ENCODE measurements around the gene KDM4C. TPM values are rescaled to one million over a fixed set of nuclear protein-coding genes. Genes with fewer than 3 reads are reported as not detected.

KDM4C gene
- total and polyA plus RNA-seq, 12 donors: 6.1 to 18.2 (median 14.6) TPM

DNA sequence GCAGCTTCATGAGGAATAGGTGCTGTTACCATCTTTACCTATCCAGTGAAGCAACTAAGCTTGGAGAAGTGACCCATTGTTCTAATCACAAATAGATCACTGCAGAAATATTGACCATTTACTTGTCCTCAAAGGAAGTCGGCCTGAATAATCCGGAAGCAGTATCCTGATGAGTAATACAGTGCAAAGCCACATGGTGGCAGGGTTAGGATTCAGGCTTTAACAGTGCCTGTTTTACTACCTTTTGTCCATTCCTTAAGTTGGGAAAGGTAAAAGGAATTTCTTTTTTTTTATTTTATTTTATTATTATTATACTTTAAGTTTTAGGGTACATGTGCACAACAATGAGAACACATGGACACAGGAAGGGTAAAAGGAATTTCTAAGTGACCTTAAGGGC is 336.3 kb downstream of the KDM4C start:
- intact Hi-C loops (cut with DNase I): loop anchor here in 1 of 10 donors (10.0 kb wide), 1 partner anchor 441 kb away; no protein-coding TSS in a partner anchor
- DNase-seq (no peak), ATAC-seq (peak in 1 of 8 donors; percentile 39)
- TF ChIP-seq, protein P1, sequence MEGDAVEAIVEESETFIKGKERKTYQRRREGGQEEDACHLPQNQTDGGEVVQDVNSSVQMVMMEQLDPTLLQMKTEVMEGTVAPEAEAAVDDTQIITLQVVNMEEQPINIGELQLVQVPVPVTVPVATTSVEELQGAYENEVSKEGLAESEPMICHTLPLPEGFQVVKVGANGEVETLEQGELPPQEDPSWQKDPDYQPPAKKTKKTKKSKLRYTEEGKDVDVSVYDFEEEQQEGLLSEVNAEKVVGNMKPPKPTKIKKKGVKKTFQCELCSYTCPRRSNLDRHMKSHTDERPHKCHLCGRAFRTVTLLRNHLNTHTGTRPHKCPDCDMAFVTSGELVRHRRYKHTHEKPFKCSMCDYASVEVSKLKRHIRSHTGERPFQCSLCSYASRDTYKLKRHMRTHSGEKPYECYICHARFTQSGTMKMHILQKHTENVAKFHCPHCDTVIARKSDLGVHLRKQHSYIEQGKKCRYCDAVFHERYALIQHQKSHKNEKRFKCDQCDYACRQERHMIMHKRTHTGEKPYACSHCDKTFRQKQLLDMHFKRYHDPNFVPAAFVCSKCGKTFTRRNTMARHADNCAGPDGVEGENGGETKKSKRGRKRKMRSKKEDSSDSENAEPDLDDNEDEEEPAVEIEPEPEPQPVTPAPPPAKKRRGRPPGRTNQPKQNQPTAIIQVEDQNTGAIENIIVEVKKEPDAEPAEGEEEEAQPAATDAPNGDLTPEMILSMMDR (IDR thresholded peaks at IDR 0.05): peak in 7 of 9 donors; percentile 10 to 52 (median 45)
- Histone ChIP-seq H3K9me3 (peaks cover 0 to 6% (median 0%) of the 10 kb centered on the region in 11 donors), H3K27ac (no peak overlapping the region), H3K4me1 (peaks cover 0 to 15% (median 3%) of the 10 kb centered on the region in 9 donors), H3K27me3 (no peaks in the 10 kb centered on the region), H3K36me3 (peaks cover 0 to 4% (median 0%) of the 10 kb centered on the region in 9 donors), H3K4me3 (no peak overlapping the region)
- 71 to 79% methylated on average over 2 of the region's 2 CpGs for WGBS, 2 donors

GRCh38 chr9:7094576-7094975 is 336.8 kb downstream of the KDM4C start:
- ATAC-seq (no peak), DNase-seq (no peak)
- TF ChIP-seq, protein P1 (IDR thresholded peaks at IDR 0.05): no peak
- intact Hi-C loops (cut with DNase I): loop anchor here in 1 of 10 donors (10.0 kb wide), 1 partner anchor 440 kb away; no protein-coding TSS in a partner anchor
- Histone ChIP-seq H3K27me3 (no peaks in the 10 kb centered on the region), H3K27ac (no peak overlapping the region), H3K36me3 (peaks cover 0 to 4% (median 0%) of the 10 kb centered on the region in 9 donors), H3K9me3 (peaks cover 0 to 12% (median 0%) of the 10 kb centered on the region in 11 donors), H3K4me1 (peaks cover 0 to 11% (median 3%) of the 10 kb centered on the region in 9 donors), H3K4me3 (no peak overlapping the region)
- 87 to 90% methylated on average over 3 of the region's 3 CpGs for WGBS, 2 donors

- peaks cover 0 to 4% (median 0%) of the 10 kb centered on the region in 9 donors for H3K36me3 ChIP-seq
Observed at GRCh38 chr9:7095058-7095457, 337.3 kb downstream of the KDM4C start.

DNA sequence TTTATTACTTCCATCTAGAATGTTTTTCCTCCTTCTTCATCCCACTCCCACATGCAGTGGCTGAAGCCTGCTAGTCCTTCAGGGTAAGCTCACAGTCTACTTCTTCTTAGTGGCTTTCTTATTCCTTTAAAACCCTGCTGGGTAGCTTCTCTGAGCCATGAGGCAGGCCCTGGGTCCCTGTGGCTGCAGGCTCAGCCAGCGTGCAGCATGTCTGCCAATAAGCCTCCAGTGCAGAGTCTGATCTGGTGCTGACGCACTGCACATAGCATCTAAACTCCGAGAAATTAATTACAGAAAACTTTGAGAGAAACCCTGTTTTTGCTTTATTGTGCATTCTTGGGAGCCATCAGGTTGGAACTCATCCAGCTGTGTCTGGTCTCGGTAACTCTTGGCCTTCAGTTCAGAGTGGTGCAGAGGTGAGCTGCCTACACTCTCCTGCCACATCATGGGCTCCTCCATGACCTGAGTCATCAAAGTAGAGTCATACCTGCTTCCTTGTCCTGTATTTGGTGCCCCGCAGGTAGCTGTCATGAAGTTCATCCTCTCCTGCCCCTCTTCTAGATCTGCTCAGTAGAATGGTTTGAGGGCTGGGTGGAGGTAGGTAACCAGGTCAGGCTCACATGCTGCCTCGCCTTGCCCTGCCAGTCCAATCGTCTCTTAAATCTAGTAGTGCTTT is 339.4 kb downstream of the KDM4C start:
- TF ChIP-seq, protein P1 (IDR thresholded peaks at IDR 0.05): no peak

More at GRCh38 chr9:7095058-7095457, 337.3 kb downstream of the KDM4C start:
- 83 to 87% methylated on average over 3 of the region's 3 CpGs for WGBS, 2 donors
- Histone ChIP-seq H3K9me3 (peaks cover 0 to 16% (median 0%) of the 10 kb centered on the region in 11 donors), H3K27me3 (no peaks in the 10 kb centered on the region), H3K4me3 (no peak overlapping the region), H3K4me1 (peaks cover 0 to 7% (median 0%) of the 10 kb centered on the region in 9 donors), H3K27ac (no peak overlapping the region)
- TF ChIP-seq, protein P1 (IDR thresholded peaks at IDR 0.05): no peak
- ATAC-seq (no peak), DNase-seq (no peak)
- intact Hi-C loops (cut with DNase I): loop anchor here in 1 of 10 donors (10.0 kb wide), 1 partner anchor 440 kb away; no protein-coding TSS in a partner anchor

More for the DNA sequence above, 339.4 kb downstream of the KDM4C start:
- no peak for DNase-seq
- Histone ChIP-seq H3K9me3 (peaks cover 0 to 17% (median 0%) of the 10 kb centered on the region in 11 donors), H3K36me3 (peaks cover 0 to 3% (median 0%) of the 10 kb centered on the region in 9 donors), H3K4me1 (no peaks in the 10 kb centered on the region), H3K4me3 (no peak overlapping the region), H3K27ac (no peak overlapping the region), H3K27me3 (no peaks in the 10 kb centered on the region)
- 87 to 88% methylated on average over 7 of the region's 7 CpGs for WGBS, 2 donors
- intact Hi-C loops (cut with DNase I): loop anchor here in 1 of 10 donors (10.0 kb wide), 1 partner anchor 438 kb away; no protein-coding TSS in a partner anchor
- peak in 1 of 8 donors; percentile 33 for ATAC-seq
